GM19240 (cell line): ENCODE measurements around the gene KNG1.

ENCODE experiments used
- DNase-seq: peaks from one replicate; pipeline ENCODE4 v3.0.0; 2011; ENCODE audit warnings: low spot score; ENCODE audit not compliant: insufficient read length

KNG1 gene

GRCh38 chr3:186772701-186773417 lies 55.7 kb downstream of the KNG1 start:
- DNase-seq = peak; percentile 38

- DNase-seq = no peak
These were observed 58.8 kb downstream of the KNG1 start for GRCh38 chr3:186775999-186776398.

- no peak for DNase-seq
These were observed 62.0 kb downstream of the KNG1 start for GRCh38 chr3:186779204-186779603.

GRCh38 chr3:186782542-186783057 lies 65.4 kb downstream of the KNG1 start:
- DNase-seq = no peak

GRCh38 chr3:186783058-186783730 lies 66.0 kb downstream of the KNG1 start, which contains the start of gene EIF4A2:
EIF4A2 (plus strand) TSS chr3:186783577; CDS start chr3:186783611, 34 bp downstream.
- peak; percentile 51 for DNase-seq

- no peak for DNase-seq
These were observed 66.8 kb downstream of the KNG1 start for GRCh38 chr3:186783731-186784515.

- no peak for DNase-seq
These were observed 67.8 kb downstream of the KNG1 start for GRCh38 chr3:186784820-186785494.

GRCh38 chr3:186785495-186786018 lies 68.4 kb downstream of the KNG1 start:
- no peak for DNase-seq

GRCh38 chr3:186786922-186787321 lies 69.8 kb downstream of the KNG1 start:
- DNase-seq = no peak

GRCh38 chr3:186787642-186788481 lies 70.7 kb downstream of the KNG1 start:
- DNase-seq = no peak

GRCh38 chr3:186788482-186789370 lies 71.6 kb downstream of the KNG1 start:
- DNase-seq = no peak

- no peak for DNase-seq
These were observed 72.5 kb downstream of the KNG1 start for GRCh38 chr3:186789554-186790260.

GRCh38 chr3:186790261-186790981 lies 73.3 kb downstream of the KNG1 start:
- DNase-seq = no peak
